Keratinocyte (primary cell): ENCODE data around the gene IFFO2. TPM values are rescaled to one million over a fixed set of nuclear protein-coding genes. Genes with fewer than 3 reads are reported as not detected.

Experiments used
- DNase-seq: peaks from one replicate; pipeline ENCODE4 v3.0.0-alpha.2; 2011; ENCODE audit warnings: low read depth, missing footprints, low spot score
- FAIRE-seq: peaks from 2 replicates; lab custom pipeline; 2011; peaks lifted over from hg19 to GRCh38; lab: Jason Lieb, UNC
- H2AFZ ChIP-seq: 2 replicates; pipeline ENCODE4 v1.6.0; 2012; ENCODE audit warnings: low read length, control low read depth, inconsistent platforms; ENCODE audit not compliant: control insufficient read depth
- H3K27ac ChIP-seq: 2 replicates; pipeline ENCODE4 v1.5.1; 2011; ENCODE audit warnings: low read length; ENCODE audit not compliant: control insufficient read depth, insufficient read depth
- H3K27me3 ChIP-seq: 3 replicates; pipeline ENCODE4 v1.6.0; 2011; ENCODE audit warnings: low read length; ENCODE audit not compliant: control insufficient read depth, insufficient read depth; ENCODE audit errors: extremely low read depth
- H3K36me3 ChIP-seq, 2 experiments: 2 replicates in 1 of 2; 3 replicates in 1 of 2; pipeline ENCODE4 v1.5.1; 2011; ENCODE audit warnings: low read length in 2 of 2, mild to moderate bottlenecking in 1 of 2; ENCODE audit not compliant: control insufficient read depth in 2 of 2, insufficient read depth in 2 of 2; ENCODE audit errors: extremely low read depth in 1 of 2
- H3K4me1 ChIP-seq: 3 replicates; pipeline ENCODE4 v1.5.1; 2011; ENCODE audit warnings: low read length; ENCODE audit not compliant: control insufficient read depth, insufficient read depth; ENCODE audit errors: extremely low read depth
- H3K4me2 ChIP-seq: 3 replicates; pipeline ENCODE4 v1.6.0; 2011; ENCODE audit warnings: low read depth, low read length; ENCODE audit not compliant: control insufficient read depth, insufficient read depth; ENCODE audit errors: extremely low read depth
- H3K4me3 ChIP-seq, 3 experiments: fragments of 200-600 bp in 1 of 3; sonication (generic) in 1 of 3; 2 replicates in 2 of 3; 3 replicates in 1 of 3; pipeline ENCODE4 v1.5.1; 2011 to 2016; ENCODE audit warnings: low read length in 3 of 3, mild to moderate bottlenecking in 3 of 3, control low read depth in 2 of 3, inconsistent platforms in 1 of 3, low read depth in 1 of 3, mixed read lengths in 1 of 3, mixed run types in 1 of 3, moderate library complexity in 1 of 3; ENCODE audit not compliant: control insufficient read depth in 2 of 3, insufficient read depth in 2 of 3; ENCODE audit errors: extremely low read depth in 1 of 3
- H3K79me2 ChIP-seq: 2 replicates; pipeline ENCODE4 v1.6.0; 2012; ENCODE audit warnings: low read length; ENCODE audit not compliant: control insufficient read depth, insufficient read depth
- H3K9ac ChIP-seq: 3 replicates; pipeline ENCODE4 v1.6.0; 2011; ENCODE audit warnings: low read length; ENCODE audit not compliant: control insufficient read depth, insufficient read depth; ENCODE audit errors: extremely low read depth
- H3K9me1 ChIP-seq: 3 replicates; pipeline ENCODE4 v1.6.0; 2011; ENCODE audit warnings: low read length; ENCODE audit not compliant: control insufficient read depth, insufficient read depth; ENCODE audit errors: extremely low read depth
- H3K9me3 ChIP-seq: 2 replicates; pipeline ENCODE4 v1.5.1; 2012; ENCODE audit warnings: low read depth, low read length; ENCODE audit not compliant: control insufficient read depth
- H4K20me1 ChIP-seq: 3 replicates; pipeline ENCODE4 v1.6.0; 2011; ENCODE audit warnings: low read length; ENCODE audit not compliant: control insufficient read depth, insufficient read depth; ENCODE audit errors: extremely low read depth
- CTCF ChIP-seq, 3 experiments: IDR thresholded peaks in 1 of 3; conservative IDR thresholded peaks in 1 of 3; optimal IDR thresholded peaks in 1 of 3; 2 replicates in 2 of 3; 3 replicates in 1 of 3; pipeline versions ENCODE3 to v1.5.1; 2011; ENCODE audit warnings: low read length in 3 of 3, mild to moderate bottlenecking in 3 of 3, moderate library complexity in 2 of 3, control low read depth in 1 of 3, inconsistent platforms in 1 of 3; ENCODE audit not compliant: insufficient read depth in 2 of 3; ENCODE audit errors: extremely low read depth in 1 of 3
- EZH2 ChIP-seq: IDR thresholded peaks from one replicate; pipeline ENCODE4 v1.6.1; 2012; ENCODE audit warnings: inconsistent platforms, mild to moderate bottlenecking, low read length, moderate library complexity
- dilution Hi-C: fragments of 300-500 bp; cut with MboI; formaldehyde crosslinking; loops from one replicate; pipeline ENCODE4 v1.7.0; 2020; ENCODE audit warnings: low sequenced_read_pairs; ENCODE audit not compliant: extremely low pct_ligation_motif_present
- polyA plus RNA-seq, 5 experiments: library from polyadenylated mRNA; depleted of rRNA in 3 of 5; stranded (reverse) in 3 of 5; stranded (forward) in 1 of 5; unstranded in 1 of 5; fragments of >200 nt; gene quantifications; 1 replicate in 1 of 5; 2 replicates in 3 of 5; 3 replicates in 1 of 5; pipeline versions ENCODE4 v1.2.1 to v1.2.3, GENCODE V29; 2011 to 2012; ENCODE audit warnings: missing spikeins in 2 of 5, low read depth in 1 of 5, low replicate concordance in 1 of 5

IFFO2 gene
- polyA plus RNA-seq, 1 donor (not counting 4 experiments of a cell fraction or from before 2014, with no cell fraction given), result 57.9 TPM

- H3K27ac ChIP-seq, result no peak overlapping the region
- H3K9me1 ChIP-seq, result no peaks in the 10 kb centered on the region
- H3K4me3 ChIP-seq, result no peak overlapping the region
These were observed 35.1 kb upstream of the IFFO2 start for GRCh38 chr1:18991585-18991984.

GRCh38 chr1:18989896-18990295, 33.4 kb upstream of the IFFO2 start:
- dilution Hi-C loops, result no loop called here
- FAIRE-seq, result no peak
- no peaks in the 10 kb centered on the region for H4K20me1 ChIP-seq

More at GRCh38 chr1:18991585-18991984, 35.1 kb upstream of the IFFO2 start:
- Histone ChIP-seq H3K9ac (no peak overlapping the region), H4K20me1 (no peaks in the 10 kb centered on the region), H3K36me3 (no peaks in the 10 kb centered on the region), H2AFZ (no peak overlapping the region), H3K79me2 (no peaks in the 10 kb centered on the region), H3K27me3 (no peaks in the 10 kb centered on the region), H3K4me1 (peaks cover 5% of the 10 kb centered on the region), H3K4me2 (no peak overlapping the region), H3K9me3 (no peaks in the 10 kb centered on the region)
- dilution Hi-C loops, result no loop called here
- TF ChIP-seq CTCF (optimal IDR thresholded peaks at IDR 0.05 in 1 of 3, IDR thresholded peaks at IDR 0.05 in 1 of 3, conservative IDR thresholded peaks at IDR 0.05 in 1 of 3; ENCODE audit: extremely low read depth in 1 of 3, insufficient read depth in 2 of 3, low read length in 3 of 3), result no peak
- no peak for TF ChIP-seq EZH2
- DNase-seq (no peak), FAIRE-seq (no peak)

More at GRCh38 chr1:18989896-18990295, 33.4 kb upstream of the IFFO2 start:
- Histone ChIP-seq H3K4me3 (no peak overlapping the region), H3K4me2 (no peak overlapping the region), H3K27ac (no peak overlapping the region), H3K79me2 (no peaks in the 10 kb centered on the region), H3K4me1 (peaks cover 5% of the 10 kb centered on the region), H3K9ac (no peak overlapping the region), H3K9me3 (no peaks in the 10 kb centered on the region), H3K36me3 (no peaks in the 10 kb centered on the region), H2AFZ (no peak overlapping the region), H3K27me3 (no peaks in the 10 kb centered on the region), H3K9me1 (no peaks in the 10 kb centered on the region)
- no peak for DNase-seq
- TF ChIP-seq CTCF (optimal IDR thresholded peaks at IDR 0.05 in 1 of 3, IDR thresholded peaks at IDR 0.05 in 1 of 3, conservative IDR thresholded peaks at IDR 0.05 in 1 of 3; ENCODE audit: extremely low read depth in 1 of 3, insufficient read depth in 2 of 3, low read length in 3 of 3) (no peak), EZH2 (no peak)
